Fibroblast of lung (primary cell): ENCODE results near the gene NUBPL.

ENCODE experiments used
- CTCF ChIP-seq, 2 donors: IDR thresholded peaks in 1 of 2; conservative IDR thresholded peaks in 1 of 2; 1 replicate in 1 of 2; 2 replicates in 1 of 2; pipeline ENCODE4 v1.5.1; 2011 to 2012; ENCODE audit warnings: low read length in 2 of 2, control low read depth in 1 of 2, inconsistent platforms in 1 of 2, low read depth in 1 of 2, mild to moderate bottlenecking in 1 of 2
- EZH2 ChIP-seq: IDR thresholded peaks from 2 replicates; pipeline ENCODE4 v1.5.1; 2012; ENCODE audit warnings: low read length, control low read depth, mild to moderate bottlenecking; ENCODE audit errors: missing control alignments

GRCh38 chr14:31718585-31718984 lies 157.4 kb downstream of the NUBPL start:
- TF ChIP-seq CTCF (conservative IDR thresholded peaks at IDR 0.05 in 1 of 2, IDR thresholded peaks at IDR 0.05 in 1 of 2; ENCODE audit: low read depth in 1 of 2, low read length in 2 of 2) (no peak), EZH2 (no peak)
